NB4 (cell line): ENCODE measurements around the gene TRAP1.

Experiments used
- DNase-seq: peaks from one replicate; pipeline ENCODE4 v3.0.0; 2010; ENCODE audit warnings: low read depth
- H3K4me3 ChIP-seq: one replicate; pipeline ENCODE4 v1.5.1; 2011; ENCODE audit warnings: mild to moderate bottlenecking, low read depth, low read length, moderate library complexity
- CTCF ChIP-seq: IDR thresholded peaks from one replicate; pipeline ENCODE4 v1.5.1; 2012; ENCODE audit warnings: low read depth, low read length
- MYC ChIP-seq: IDR thresholded peaks from 2 replicates; pipeline ENCODE4 v1.6.1; 2011; ENCODE audit warnings: low read depth, low read length
- POLR2A ChIP-seq: IDR thresholded peaks from 2 replicates; pipeline ENCODE4 v1.6.1; 2011; ENCODE audit warnings: mild to moderate bottlenecking; ENCODE audit not compliant: insufficient read length; ENCODE audit errors: extremely low read depth
- TF ChIP-seq, protein P1 (sequence below): IDR thresholded peaks from 2 replicates; pipeline ENCODE4 v1.6.1; 2011; ENCODE audit warnings: low read depth, low read length

The TRAP1 gene

DNA sequence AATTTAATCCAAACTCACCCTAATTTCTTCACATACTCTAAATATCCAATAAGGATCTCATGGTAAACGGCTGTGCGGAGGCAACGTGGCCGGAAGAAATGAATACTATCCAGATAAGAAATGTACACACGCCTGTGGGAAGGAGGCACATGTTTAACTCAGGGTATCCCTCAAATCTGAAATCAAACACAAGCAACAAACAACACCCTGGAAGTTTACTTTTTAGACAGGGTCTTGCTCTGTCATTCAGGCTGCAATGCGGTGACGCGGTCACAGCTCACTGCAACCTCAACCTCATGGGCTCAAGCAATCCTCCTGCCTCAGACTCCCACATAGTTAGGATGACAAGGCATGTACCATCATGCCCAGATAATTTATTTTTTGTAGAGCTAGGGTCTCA is 21.2 kb upstream of the TRAP1 start:
- TF ChIP-seq, protein P1, sequence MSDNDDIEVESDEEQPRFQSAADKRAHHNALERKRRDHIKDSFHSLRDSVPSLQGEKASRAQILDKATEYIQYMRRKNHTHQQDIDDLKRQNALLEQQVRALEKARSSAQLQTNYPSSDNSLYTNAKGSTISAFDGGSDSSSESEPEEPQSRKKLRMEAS, result no peak
- TF ChIP-seq POLR2A, result no peak
- no peak for TF ChIP-seq MYC
- no peak for TF ChIP-seq CTCF
- H3K4me3 ChIP-seq, result no peak overlapping the region
- DNase-seq, result no peak

DNA sequence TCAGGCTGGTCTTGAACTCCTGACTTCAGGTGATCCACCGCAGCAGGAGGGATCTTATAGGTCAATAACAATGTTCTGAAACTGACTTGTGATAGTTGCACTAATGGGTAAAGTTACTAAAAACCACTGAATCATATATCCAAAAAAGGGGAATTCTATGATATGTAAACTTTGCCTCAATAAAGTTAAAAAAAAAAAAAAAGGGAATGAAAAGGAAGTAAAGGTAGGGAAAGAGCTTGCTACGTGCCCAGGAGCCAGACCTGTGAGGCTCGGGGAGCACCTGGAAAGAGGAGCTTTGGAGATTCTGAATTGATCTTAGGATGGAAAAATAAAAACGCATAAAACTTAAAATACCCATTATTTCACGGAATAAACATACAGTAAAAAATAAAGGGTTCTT is 20.8 kb upstream of the TRAP1 start:
- H3K4me3 ChIP-seq, result no peak overlapping the region
- no peak for TF ChIP-seq CTCF
- TF ChIP-seq, protein P1, result no peak
- no peak for TF ChIP-seq MYC
- no peak for TF ChIP-seq POLR2A
- DNase-seq, result no peak

DNA sequence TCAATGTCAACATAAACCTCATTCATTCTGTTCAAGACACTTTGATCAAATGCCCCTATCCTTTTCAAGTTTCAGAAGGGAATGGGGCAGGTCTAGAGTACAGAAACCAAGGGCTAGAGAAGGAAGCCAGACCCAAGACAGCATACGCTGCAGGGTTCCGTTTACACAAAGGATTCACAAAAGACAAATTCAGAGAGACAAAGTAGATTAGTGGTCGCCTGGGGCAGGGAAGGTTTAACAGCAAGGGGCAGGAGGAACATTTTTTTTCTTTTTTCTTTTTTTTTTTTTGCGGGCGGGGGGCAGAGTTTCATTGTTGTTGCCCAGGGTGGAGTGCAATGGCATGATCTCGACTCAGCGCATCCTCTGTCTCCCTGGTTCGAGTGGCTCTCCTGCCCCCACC is 19.9 kb upstream of the TRAP1 start:
- H3K4me3 ChIP-seq, result no peak overlapping the region
- TF ChIP-seq, protein P1, result no peak
- TF ChIP-seq MYC (no peak), CTCF (no peak), POLR2A (no peak)
- DNase-seq, result no peak

DNA sequence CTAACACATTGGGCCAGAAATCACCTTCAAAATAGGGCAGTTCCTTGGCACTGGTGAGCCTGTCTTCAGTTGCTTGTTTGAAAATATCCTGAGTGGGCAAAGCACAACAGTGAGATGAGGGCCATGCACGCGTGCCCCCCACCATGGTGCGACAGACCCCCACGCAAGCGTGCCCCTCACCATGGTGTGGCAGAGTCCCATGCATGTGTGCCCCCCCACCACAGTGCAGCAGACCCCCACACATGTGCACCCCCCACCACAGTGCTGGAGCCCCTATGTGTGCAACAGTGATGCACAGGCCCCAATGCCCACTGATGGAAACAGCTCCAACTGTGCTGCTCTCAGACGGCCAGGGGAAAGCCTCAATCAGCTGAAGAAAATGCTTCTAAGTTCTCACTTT is 18.8 kb upstream of the TRAP1 start:
- H3K4me3 ChIP-seq, result no peak overlapping the region
- TF ChIP-seq CTCF (no peak), MYC (no peak), POLR2A (no peak)
- TF ChIP-seq, protein P1, result no peak
- no peak for DNase-seq

- TF ChIP-seq CTCF, result no peak
- no peak for TF ChIP-seq POLR2A
- TF ChIP-seq, protein P1, result no peak
- no peak for TF ChIP-seq MYC
- H3K4me3 ChIP-seq, result no peak overlapping the region
- no peak for DNase-seq
Measured at GRCh38 chr16:3735541-3735940, 18.2 kb upstream of the TRAP1 start.

DNA sequence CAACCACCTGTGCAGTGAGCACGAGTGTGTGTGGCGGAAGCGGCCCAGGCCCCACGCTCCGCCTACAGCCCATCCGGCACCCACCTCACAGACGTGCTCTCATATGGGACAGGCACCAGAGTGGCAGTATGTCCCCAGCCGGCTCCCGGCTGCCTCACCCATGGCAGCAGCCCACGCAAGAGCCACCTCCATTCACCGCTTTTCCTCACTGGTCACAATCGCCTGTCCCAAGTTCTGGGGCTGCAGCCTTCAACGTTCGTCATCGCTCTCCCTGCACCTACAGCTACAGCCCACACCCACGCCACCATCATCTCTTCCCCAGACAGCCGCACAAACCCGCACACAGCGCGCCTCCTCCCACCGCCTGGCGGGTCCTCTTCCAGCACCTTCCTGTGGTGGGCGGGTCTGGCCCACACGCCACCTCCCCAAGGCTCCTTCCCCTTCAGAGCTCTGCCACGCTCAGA is 17.5 kb upstream of the TRAP1 start:
- TF ChIP-seq CTCF (no peak), POLR2A (no peak), MYC (no peak)
- TF ChIP-seq, protein P1, result no peak
- DNase-seq, result no peak

More for the DNA sequence above, 17.5 kb upstream of the TRAP1 start:
- no peak overlapping the region for H3K4me3 ChIP-seq
